ENCODE measurements around the gene DNAH17.

DNA sequence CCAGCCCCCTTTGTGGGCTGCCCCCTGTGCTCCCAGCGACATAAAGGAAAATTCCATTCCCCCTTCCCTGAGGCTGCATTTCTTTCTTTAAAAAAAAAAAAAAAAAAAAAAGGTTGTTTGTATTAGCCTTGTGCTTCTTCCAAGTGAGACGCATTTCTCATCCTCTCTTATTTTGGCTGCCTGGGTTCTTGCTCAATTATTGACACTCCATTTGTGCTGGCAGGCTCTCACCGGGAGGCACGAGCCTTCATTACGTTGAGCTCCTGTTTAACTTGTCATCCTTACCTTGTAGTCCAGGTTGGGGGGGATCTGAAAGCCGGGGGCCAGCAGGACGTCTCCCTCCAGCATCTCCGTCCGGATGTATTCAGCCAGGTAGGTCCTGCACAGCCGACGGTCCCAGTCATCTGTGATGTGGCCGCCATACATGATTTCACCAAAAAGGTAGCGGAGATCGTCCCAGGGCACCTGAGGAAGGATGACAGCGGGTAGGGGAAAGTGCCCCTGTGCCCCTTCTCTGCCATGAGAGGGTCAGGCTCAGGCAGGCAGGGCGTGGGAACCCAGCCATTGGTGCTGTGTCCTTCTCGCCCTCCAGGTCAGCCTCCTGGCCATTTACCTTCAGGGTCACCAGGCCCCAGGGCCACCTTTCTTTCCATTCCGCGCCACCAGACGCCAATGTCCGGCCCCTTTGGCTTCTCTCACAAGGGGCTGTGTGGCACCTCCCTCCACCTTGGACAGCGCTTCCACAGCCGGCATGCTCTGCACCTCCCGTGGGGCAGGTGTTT, 148.2 kb downstream of the DNAH17 start:
- TF ChIP-seq POLR2A (IDR thresholded peaks at IDR 0.05), result no peak
- TF ChIP-seq, protein P1, sequence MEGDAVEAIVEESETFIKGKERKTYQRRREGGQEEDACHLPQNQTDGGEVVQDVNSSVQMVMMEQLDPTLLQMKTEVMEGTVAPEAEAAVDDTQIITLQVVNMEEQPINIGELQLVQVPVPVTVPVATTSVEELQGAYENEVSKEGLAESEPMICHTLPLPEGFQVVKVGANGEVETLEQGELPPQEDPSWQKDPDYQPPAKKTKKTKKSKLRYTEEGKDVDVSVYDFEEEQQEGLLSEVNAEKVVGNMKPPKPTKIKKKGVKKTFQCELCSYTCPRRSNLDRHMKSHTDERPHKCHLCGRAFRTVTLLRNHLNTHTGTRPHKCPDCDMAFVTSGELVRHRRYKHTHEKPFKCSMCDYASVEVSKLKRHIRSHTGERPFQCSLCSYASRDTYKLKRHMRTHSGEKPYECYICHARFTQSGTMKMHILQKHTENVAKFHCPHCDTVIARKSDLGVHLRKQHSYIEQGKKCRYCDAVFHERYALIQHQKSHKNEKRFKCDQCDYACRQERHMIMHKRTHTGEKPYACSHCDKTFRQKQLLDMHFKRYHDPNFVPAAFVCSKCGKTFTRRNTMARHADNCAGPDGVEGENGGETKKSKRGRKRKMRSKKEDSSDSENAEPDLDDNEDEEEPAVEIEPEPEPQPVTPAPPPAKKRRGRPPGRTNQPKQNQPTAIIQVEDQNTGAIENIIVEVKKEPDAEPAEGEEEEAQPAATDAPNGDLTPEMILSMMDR (IDR thresholded peaks at IDR 0.05), result no peak

Data from vagina (tissue), 2 donors.